DMS53 treated with DMSO at 0.1 percent for 48 hours (cell line): ENCODE data around the gene TRIL.

ENCODE experiments used
- DNase-seq: peaks from one replicate; lab custom pipeline; 2025; ENCODE audit not compliant: unreplicated experiment; lab: John Stamatoyannopoulos, UW

Gene TRIL

DNA sequence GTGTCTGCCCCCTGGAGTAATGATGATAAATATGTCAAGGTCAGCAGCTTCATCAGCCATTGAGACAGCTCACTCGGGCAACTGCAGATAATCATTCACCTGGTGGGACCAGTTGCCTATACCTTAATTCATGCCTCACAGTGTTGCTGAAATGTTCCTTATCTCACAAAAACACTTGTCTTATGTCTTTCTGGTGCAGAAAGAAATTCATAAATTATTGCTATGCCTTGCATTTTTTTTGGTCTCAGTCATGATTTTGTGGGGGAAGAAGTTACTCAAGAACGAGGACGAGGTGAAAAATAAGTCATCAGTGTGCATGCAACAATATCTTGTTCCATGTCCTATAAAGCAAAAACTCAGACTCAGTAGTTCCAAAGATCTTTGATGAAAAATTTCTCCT, 16.0 kb downstream of the TRIL start:
- DNase-seq = no peak

DNA sequence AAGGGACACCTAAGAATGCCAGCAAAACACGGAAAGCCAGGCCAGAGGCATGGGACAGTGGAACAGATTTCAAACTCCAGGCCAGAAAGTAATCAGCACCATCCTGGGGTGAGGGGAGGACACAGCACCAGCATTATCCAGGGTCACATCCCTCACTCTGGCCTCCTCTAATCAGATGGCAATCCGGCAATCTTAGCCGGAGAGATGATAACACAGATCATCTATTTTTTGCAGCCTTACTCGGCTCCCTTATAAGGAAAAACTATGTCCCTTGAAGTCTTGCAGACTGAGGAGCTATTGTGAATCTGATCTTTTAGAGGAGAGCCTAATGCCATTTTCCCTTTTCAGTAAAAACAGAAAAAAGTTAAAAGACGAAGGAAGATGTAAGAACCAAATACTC, 16.5 kb downstream of the TRIL start:
- no peak for DNase-seq

GRCh38 chr7:28940741-28941384, 17.3 kb downstream of the TRIL start:
- DNase-seq = no peak

DNA sequence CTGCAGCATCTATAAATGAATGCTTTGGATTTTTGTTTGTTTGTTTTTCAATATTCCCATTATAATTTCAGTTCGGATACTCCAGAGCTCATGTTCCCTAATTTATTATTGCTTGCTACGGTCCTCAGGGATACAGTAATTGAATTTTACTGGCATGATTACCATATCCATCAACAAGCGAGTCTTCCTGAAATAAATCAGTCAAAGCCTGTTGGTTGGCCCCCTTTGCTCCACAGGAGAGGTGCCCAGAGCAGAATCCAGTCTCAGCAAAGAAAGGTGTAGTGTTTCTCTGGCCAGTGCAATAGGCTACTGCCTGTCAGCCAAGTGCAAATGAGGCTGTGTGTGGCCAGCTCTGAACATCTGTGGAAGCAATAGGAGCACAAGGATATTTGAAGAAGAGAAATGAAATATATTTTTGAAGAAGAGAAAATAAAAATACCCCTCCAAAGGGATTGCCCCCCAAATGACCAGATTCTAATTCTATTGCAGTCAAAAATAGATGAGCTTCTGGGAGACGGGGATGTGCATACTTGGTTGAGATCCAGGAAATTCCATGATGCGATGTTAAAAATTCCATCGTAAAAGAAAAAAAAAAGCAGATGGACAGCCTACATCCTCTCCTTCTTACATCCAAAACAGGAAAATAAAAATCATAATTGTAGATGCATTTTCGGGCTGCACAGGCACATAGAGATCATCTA, 18.1 kb downstream of the TRIL start:
- no peak for DNase-seq

DNA sequence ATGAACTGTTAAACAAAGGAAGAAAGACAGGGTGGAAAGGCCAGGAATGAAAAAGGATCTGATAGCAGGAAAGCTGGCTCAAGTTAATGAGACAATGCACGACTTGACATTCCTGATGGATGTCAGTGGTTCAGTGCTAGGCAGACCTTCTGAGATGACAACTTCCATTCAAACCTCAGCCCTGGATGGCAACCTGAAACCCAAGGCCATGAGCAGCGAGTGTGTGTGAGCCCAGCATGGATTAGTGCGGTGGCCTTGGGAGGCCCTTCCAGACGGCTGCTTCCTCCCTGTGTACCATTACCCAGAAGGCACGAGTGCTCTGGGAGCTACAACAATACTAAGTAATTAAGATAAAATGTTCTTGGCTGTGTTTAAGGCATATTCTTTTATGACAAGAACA, 18.8 kb downstream of the TRIL start:
- no peak for DNase-seq

- DNase-seq = no peak
Observed at GRCh38 chr7:28937619-28938018, 20.5 kb downstream of the TRIL start.

DNA sequence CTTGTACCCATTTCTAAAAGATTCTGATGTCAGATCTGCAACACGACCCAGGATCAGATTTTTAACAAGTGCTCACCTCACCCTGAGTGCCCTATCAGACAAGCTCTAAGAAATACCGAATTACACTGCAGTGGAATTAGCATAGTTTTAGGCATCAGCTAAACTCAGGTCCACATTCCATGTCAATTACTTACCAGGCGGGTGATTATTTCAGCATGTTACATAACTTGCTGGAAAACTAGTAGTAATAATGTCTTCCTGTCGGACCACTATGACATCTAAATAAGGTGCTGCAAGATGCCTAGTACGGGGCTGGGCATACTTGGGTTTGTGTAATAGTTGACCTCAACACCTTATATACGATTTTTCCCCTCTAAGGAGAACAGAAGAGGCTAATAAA, 21.0 kb downstream of the TRIL start:
- no peak for DNase-seq

- DNase-seq = no peak
Observed at GRCh38 chr7:28933846-28934320, 24.2 kb downstream of the TRIL start.

DNA sequence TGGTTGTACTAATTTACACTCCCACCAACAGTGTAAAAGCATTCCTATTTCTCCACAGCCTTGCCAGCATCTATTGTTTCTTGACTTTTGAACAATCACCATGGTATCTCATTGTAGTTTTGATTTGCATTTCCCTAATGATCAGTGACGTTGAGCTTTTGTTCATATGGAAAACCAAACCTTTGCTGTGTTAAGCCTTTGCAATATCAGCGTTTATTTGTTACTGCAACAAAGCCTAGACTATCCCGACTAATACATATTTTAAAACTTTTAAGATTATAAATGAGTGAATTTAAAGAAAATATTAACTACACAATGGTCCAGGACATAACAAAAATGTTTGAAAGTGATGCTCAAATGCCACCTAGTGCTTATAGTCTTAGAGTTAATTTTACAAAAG, 26.6 kb downstream of the TRIL start:
- DNase-seq = no peak

GRCh38 chr7:28926871-28927597, 31.1 kb downstream of the TRIL start:
- DNase-seq = peak; percentile 98

GRCh38 chr7:28922624-28923331, 35.4 kb downstream of the TRIL start:
- DNase-seq = peak; percentile 87

DNA sequence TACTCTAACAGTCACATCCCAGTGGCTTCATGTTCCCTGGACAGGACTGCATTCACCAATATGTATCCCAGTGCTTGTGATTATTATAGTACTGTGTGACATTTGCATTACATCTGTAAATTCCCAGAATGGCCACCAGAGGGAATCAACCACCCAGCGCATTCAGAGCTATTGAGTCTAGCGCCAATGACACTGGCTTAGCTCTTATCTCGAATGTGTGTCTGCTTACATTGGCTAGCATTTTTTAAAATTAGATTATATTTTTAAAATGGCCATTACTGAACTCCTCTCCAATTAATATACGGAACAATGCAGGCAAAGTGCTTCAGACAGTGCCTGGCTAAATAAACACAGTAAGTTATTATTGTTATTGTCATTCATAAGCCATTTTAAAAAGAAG, 36.3 kb downstream of the TRIL start:
- DNase-seq = peak; percentile 85

GRCh38 chr7:28920424-28920823, 37.7 kb downstream of the TRIL start:
- no peak for DNase-seq

GRCh38 chr7:28919510-28919909, 38.6 kb downstream of the TRIL start:
- no peak for DNase-seq

GRCh38 chr7:28908775-28909174, 49.4 kb downstream of the TRIL start:
- no peak for DNase-seq

DNA sequence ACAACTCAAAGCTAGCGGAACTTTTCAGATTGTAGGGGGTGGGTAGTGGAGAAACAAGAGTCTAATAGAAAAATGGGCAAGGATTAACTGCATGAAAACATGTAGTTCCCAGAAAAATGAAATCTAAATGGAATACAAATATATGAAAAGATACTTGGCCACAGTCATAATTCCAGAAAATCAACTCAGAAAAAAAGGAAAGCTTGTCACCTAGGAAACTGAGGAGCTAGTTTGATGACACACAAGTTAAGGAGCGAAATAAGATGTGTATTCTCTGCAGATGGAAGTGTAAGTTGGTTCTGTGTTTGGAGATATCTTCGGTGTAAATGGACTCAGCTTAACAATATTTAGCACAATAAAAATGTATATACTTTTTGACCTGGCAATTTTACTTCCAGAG, 52.7 kb downstream of the TRIL start:
- no peak for DNase-seq

DNA sequence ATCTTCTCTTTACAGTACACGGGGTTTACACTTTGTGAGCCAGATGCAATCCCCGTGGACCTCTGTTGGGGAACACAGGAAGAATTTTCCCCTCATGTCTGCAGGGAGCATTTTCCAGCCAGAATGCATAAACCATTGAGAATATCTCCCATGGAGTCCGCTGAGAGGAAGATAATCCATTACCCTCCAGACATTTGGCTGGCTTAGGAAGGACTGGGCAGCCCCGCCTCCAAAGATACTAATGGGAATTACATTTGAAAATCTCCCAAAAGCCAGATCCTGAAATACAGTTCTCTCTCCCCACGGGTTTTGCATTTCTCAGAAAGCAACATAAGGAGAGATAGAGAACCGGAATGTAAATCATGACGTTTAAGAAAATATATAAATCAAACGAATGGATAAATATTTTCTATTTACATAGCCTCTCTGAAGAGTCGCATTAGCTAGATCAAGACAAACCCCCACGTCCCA, 53.5 kb downstream of the TRIL start:
- no peak for DNase-seq

- DNase-seq = no peak
Observed at GRCh38 chr7:28903730-28904577, 54.2 kb downstream of the TRIL start.
